HEK293T (cell line): ENCODE measurements around the gene SUPT5H.

Experiments
- FOXA1 ChIP-seq: fragments of 450-650 bp; IDR thresholded peaks from 2 replicates; pipeline ENCODE4 v1.6.1; 2016; ENCODE audit warnings: mild to moderate bottlenecking
- FOXK2 ChIP-seq: fragments of 450-650 bp; IDR thresholded peaks from 2 replicates; pipeline ENCODE4 v1.6.1; 2016; ENCODE audit warnings: mild to moderate bottlenecking
- HDGF ChIP-seq: fragments of 450-650 bp; IDR thresholded peaks from 2 replicates; pipeline ENCODE4 v1.6.1; 2017; ENCODE audit warnings: antibody characterized with exemption, borderline replicate concordance
- SP1 ChIP-seq: fragments of 450-650 bp; IDR thresholded peaks from 2 replicates; pipeline ENCODE4 v1.6.1; 2017
- ZNF384 ChIP-seq: fragments of 450-650 bp; IDR thresholded peaks from 2 replicates; pipeline ENCODE4 v1.6.1; 2016

DNA sequence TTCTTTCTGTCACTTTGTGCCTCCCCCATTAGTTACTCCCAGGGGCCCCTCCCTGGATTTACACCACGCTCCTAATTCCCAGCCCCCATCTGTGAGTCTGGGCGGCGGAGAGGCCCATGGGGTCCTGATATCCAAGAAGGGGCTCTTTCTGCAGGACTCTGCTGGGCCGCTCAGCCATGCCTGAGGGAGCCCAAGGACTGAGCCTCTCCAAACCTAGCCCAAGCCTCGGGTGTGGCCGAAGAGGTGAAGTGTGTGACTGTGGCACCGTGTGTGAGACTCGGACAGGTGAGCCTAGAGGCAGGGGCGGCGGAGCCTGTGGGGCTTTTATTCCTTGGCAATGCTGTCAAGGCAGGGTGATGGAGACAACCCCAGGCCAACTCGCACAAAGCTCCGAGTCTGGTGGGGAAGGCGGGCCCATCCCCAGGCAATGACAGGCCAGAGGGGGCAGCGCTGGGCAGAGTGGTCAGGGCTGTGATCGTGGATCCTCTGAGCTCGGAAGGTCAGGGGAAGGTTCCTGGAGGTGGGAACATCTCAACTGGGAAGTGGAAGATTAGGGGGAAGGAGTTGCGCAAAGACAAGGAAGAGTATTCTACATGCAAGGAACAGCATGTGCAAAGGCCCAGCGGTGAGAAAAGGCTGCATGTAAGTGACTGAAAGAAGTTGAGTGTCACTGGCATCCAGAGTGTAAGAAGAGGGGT, 31.3 kb upstream of the SUPT5H start:
- TF ChIP-seq ZNF384 (no peak), FOXA1 (no peak), FOXK2 (no peak), HDGF (no peak), SP1 (no peak)
